GM12801 (cell line): ENCODE measurements around the gene FRMD4A.

Experiments used
- CTCF ChIP-seq: IDR thresholded peaks from one replicate; pipeline ENCODE4 v1.5.1; 2011; ENCODE audit warnings: control low read depth; ENCODE audit not compliant: insufficient read length; ENCODE audit errors: extremely low read depth

FRMD4A gene

DNA sequence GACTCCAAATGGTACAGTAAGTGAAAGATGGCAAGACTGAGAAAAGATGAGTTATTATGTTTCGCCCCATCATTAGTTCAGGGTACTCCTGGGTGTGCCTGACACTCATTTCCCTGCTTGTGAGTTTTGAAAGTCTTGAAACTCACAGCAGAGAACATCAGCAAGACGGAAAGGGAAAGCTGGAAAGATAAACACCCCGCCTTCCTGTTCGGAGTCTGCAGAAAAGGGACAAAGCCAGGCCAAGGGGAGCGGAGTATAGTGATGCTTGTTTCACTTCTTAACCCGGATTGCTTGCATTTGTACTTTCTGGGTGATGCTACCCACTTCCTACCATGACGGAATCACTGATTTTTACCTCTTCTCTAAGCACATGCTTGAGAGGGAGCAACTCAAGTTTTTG, 294.5 kb downstream of the FRMD4A start:
- no peak for TF ChIP-seq CTCF

- no peak for TF ChIP-seq CTCF
Measured at GRCh38 chr10:14035506-14035905, 295.2 kb downstream of the FRMD4A start.

DNA sequence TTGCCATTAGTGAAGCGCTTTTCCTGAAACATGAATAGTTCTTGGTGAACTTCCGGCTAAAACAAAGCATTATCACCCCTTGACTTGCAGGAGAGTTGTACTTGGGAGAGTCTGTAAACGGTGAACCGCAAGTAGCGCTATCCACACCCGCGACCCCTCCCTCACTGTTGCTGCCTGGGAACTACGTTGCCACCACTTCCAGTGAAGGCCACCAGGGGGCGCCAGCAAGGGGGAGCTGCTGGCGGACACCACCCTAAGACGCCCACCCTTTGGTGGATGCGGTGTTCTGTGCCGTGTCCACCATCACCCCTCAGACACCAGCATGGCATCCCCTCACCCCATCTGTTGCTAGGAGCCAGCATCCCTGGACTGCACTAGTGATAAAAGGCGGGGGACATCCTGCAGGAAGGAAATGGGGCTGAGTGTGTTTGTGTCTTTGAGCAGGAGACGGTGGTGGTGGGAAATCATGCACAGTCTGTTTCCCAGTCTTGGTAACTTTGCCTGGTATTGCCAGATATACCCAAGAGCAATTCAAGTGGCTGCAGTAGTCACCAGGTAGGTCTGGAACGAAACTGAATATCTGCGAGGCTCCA, 298.2 kb downstream of the FRMD4A start:
- no peak for TF ChIP-seq CTCF

DNA sequence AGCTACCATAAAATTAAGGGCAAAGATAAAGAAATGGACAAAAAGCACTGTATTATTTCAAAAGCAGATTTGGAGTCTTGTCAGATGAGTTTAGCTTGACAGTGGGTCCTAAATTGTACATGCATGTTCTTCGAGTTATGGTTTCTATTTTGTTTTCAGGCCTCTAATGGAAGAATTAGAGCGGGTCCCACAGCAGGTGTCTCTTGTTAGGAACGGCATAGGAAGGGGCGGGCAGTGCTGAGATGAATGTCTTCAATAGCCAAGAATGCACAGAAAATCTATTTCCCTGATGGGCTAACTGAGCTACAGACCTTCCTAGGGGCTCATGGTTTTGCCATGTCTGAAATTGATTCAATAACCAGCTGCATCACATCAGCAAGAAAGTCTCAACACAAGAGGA, 304.4 kb downstream of the FRMD4A start:
- no peak for TF ChIP-seq CTCF

- TF ChIP-seq CTCF = no peak
Measured at GRCh38 chr10:14025283-14026189, 305.2 kb downstream of the FRMD4A start.

GRCh38 chr10:14024329-14025202, 306.2 kb downstream of the FRMD4A start:
- no peak for TF ChIP-seq CTCF
